ENCODE data around the gene PLA2G4A. TPM values are rescaled to one million over a fixed set of nuclear protein-coding genes. Genes with fewer than 3 reads are reported as not detected.
A peak's percentile ranks its signal among the peaks of the same experiment; 100 is the strongest.

PLA2G4A gene
- polyA plus RNA-seq, 1 donor (not counting 4 experiments of a cell fraction or from before 2014, with no cell fraction given): 29.2 TPM

DNA sequence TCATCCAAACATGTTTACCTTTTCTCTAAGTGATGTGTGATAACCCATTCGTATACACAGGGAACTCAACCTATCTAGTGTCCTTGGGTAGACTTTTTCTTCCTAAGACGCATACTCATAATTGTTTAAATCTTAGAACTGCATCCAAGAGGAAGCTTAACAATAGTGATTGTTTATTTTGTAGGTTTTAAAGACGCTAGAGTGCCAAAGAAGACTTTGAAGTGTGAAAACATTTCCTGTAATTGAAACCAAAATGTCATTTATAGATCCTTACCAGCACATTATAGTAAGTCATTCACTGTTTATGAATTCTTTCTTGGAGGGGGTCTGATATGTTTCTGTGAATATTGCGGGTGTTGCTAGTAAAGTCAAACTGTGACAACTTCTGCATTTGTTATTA is 25.4 kb downstream of the PLA2G4A start:
- Histone ChIP-seq H3K4me2 (ENCODE audit: control insufficient read depth, extremely low read depth, insufficient read depth, low read depth, low read length) (no peak overlapping the region), H4K20me1 (ENCODE audit: control insufficient read depth, extremely low read depth, insufficient read depth, low read length) (no peaks in the 10 kb centered on the region), H3K9ac (ENCODE audit: control insufficient read depth, extremely low read depth, insufficient read depth, low read length) (no peak overlapping the region), H3K9me1 (ENCODE audit: control insufficient read depth, extremely low read depth, insufficient read depth, low read length) (no peaks in the 10 kb centered on the region), H3K4me3 (ENCODE audit: control insufficient read depth in 2 of 3, extremely low read depth in 1 of 3, insufficient read depth in 2 of 3, low read depth in 1 of 3, low read length in 3 of 3) (no peak overlapping the region), H3K79me2 (ENCODE audit: control insufficient read depth, insufficient read depth, low read length) (no peaks in the 10 kb centered on the region), H3K27me3 (ENCODE audit: control insufficient read depth, extremely low read depth, insufficient read depth, low read length) (no peaks in the 10 kb centered on the region), H3K36me3 (ENCODE audit: control insufficient read depth in 2 of 2, extremely low read depth in 1 of 2, insufficient read depth in 2 of 2, low read length in 2 of 2) (no peaks in the 10 kb centered on the region), H2AFZ (ENCODE audit: control insufficient read depth, low read length) (no peak overlapping the region), H3K9me3 (ENCODE audit: control insufficient read depth, low read depth, low read length) (no peaks in the 10 kb centered on the region), H3K4me1 (ENCODE audit: control insufficient read depth, extremely low read depth, insufficient read depth, low read length) (peaks cover 7% of the 10 kb centered on the region), H3K27ac (ENCODE audit: control insufficient read depth, insufficient read depth, low read length) (no peak overlapping the region)
- TF ChIP-seq CTCF (optimal IDR thresholded peaks at IDR 0.05 in 1 of 3, IDR thresholded peaks at IDR 0.05 in 1 of 3, conservative IDR thresholded peaks at IDR 0.05 in 1 of 3; ENCODE audit: extremely low read depth in 1 of 3, insufficient read depth in 2 of 3, low read length in 3 of 3) (no peak), EZH2 (IDR thresholded peaks at IDR 0.05; ENCODE audit: low read length) (no peak)
- DNase-seq (ENCODE audit: low read depth, low spot score) (no peak), FAIRE-seq (no peak)
- dilution Hi-C loops (cut with MboI; ENCODE audit: extremely low pct_ligation_motif_present, low sequenced_read_pairs): no loop called here

GRCh38 chr1:186858923-186859322 is 30.2 kb downstream of the PLA2G4A start:
- H3K4me1 ChIP-seq (ENCODE audit: control insufficient read depth, extremely low read depth, insufficient read depth, low read length): peaks cover 14% of the 10 kb centered on the region
- FAIRE-seq: peak; percentile 94
- no peaks in the 10 kb centered on the region for H3K27me3 ChIP-seq (ENCODE audit: control insufficient read depth, extremely low read depth, insufficient read depth, low read length)
- H3K9me1 ChIP-seq (ENCODE audit: control insufficient read depth, extremely low read depth, insufficient read depth, low read length): no peaks in the 10 kb centered on the region
- dilution Hi-C loops (cut with MboI; ENCODE audit: extremely low pct_ligation_motif_present, low sequenced_read_pairs): no loop called here
- H2AFZ ChIP-seq (ENCODE audit: control insufficient read depth, low read length): no peak overlapping the region
- peak; percentile 85 for DNase-seq (ENCODE audit: low read depth, low spot score)
- H3K4me3 ChIP-seq (ENCODE audit: control insufficient read depth in 2 of 3, extremely low read depth in 1 of 3, insufficient read depth in 2 of 3, low read depth in 1 of 3, low read length in 3 of 3): peak overlapping the region in 2 of 3 experiments; percentile 6 to 11
- no peak overlapping the region for H3K9ac ChIP-seq (ENCODE audit: control insufficient read depth, extremely low read depth, insufficient read depth, low read length)
- peaks cover 0 to 3% of the 10 kb centered on the region in 2 experiments for H3K36me3 ChIP-seq (ENCODE audit: control insufficient read depth in 2 of 2, extremely low read depth in 1 of 2, insufficient read depth in 2 of 2, low read length in 2 of 2)
- H3K27ac ChIP-seq (ENCODE audit: control insufficient read depth, insufficient read depth, low read length): peak overlapping the region; percentile 22
- H3K4me2 ChIP-seq (ENCODE audit: control insufficient read depth, extremely low read depth, insufficient read depth, low read depth, low read length): peak overlapping the region; percentile 70
- H3K79me2 ChIP-seq (ENCODE audit: control insufficient read depth, insufficient read depth, low read length): no peaks in the 10 kb centered on the region
- TF ChIP-seq EZH2 (IDR thresholded peaks at IDR 0.05; ENCODE audit: low read length): no peak
- TF ChIP-seq CTCF (optimal IDR thresholded peaks at IDR 0.05 in 1 of 3, IDR thresholded peaks at IDR 0.05 in 1 of 3, conservative IDR thresholded peaks at IDR 0.05 in 1 of 3; ENCODE audit: extremely low read depth in 1 of 3, insufficient read depth in 2 of 3, low read length in 3 of 3): no peak
- H3K9me3 ChIP-seq (ENCODE audit: control insufficient read depth, low read depth, low read length): no peaks in the 10 kb centered on the region
- H4K20me1 ChIP-seq (ENCODE audit: control insufficient read depth, extremely low read depth, insufficient read depth, low read length): no peaks in the 10 kb centered on the region

Measured in keratinocyte (primary cell).